GOT3 (cell line): Measurements from ENCODE around the gene KCNH1.
"Not testable (repeated sequence)": the region's sequence is repeated elsewhere in the genome, so short reads cannot be mapped to it uniquely, and the experiment has no call there.

ENCODE experiments used
- DNase-seq: peaks from one replicate; lab custom pipeline; 2025; ENCODE audit warnings: mixed read lengths; lab: John Stamatoyannopoulos, UW

KCNH1 gene

DNA sequence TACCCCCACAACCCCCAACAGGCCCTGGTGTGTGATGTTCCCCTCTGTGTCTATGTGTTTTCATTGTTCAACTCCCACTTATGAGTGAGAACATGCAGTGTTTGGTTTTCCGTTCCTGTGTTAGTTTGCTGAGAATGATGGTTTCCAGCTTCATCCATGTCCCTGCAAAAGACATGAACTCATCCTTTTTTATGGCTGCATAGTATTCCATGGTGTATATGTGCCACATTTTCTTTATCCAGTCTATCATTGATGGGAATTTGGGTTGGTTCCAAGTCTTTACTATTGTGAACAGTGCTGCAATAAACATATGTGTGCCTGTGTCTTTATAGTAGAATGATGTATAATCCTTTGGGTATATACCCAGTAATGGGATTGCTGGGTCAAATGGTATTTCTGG lies 122.8 kb downstream of the KCNH1 start:
- not testable (repeated sequence) for DNase-seq

DNA sequence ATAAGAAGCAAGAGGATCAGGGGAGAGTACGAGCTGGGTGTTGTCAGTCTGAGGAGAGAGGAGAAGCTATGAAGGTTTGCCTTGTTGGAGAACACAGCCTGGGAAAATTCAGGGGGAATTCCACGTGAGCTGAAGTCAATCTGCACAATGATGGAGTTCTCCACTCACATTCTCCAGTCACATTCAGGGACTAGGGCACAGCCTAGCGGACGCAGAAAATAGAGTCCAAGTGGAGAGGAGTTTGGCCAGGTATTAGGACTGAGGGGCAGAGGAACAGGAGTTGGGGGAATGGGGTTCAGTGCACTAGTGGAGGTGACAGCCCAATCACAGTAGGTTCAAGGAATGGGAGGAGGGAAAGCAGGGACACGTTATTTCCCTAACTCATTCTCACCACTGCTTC lies 124.0 kb downstream of the KCNH1 start:
- DNase-seq, result no peak

GRCh38 chr1:211007830-211008229 lies 126.1 kb downstream of the KCNH1 start:
- DNase-seq, result no peak

GRCh38 chr1:210995931-210996330 lies 138.0 kb downstream of the KCNH1 start:
- not testable (repeated sequence) for DNase-seq

DNA sequence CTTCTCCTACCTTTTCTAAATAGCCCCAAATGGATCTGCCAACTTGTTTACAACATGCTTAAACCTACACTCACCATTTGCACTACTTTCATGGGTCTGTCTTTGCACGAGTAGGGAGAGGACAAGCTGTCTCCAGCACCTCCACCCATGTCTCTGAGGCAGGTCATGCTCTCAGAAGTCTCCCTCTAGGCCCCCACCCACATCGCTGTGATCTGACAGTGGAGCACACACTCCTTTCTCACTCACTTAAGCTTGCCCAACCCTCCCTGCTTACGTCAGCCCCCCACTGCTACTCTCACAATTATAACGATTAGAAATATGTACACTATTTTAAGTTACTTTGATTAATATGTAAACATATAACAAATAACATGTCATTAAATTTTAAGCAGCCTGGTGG lies 141.1 kb downstream of the KCNH1 start:
- DNase-seq, result no peak

DNA sequence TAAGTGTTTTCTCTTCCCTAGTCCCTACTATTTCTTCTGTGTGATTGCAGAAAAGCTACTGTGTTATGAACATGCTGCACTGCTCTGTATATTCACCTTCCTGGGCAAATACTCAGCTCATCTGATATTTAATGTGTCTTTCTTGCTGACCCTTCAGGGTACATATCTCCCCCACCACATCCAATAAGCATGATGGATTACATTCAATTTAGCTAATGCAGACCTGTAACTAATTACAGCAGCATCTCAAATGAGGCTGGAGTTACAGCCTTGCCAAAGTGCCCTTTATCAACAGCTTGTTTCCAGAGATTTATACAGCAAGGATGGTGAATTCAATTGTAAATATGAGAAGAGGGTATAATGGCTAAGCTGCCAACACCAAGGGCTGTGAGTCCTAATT lies 144.0 kb downstream of the KCNH1 start:
- DNase-seq, result no peak

GRCh38 chr1:210981490-210981889 lies 152.5 kb downstream of the KCNH1 start:
- DNase-seq, result no peak

DNA sequence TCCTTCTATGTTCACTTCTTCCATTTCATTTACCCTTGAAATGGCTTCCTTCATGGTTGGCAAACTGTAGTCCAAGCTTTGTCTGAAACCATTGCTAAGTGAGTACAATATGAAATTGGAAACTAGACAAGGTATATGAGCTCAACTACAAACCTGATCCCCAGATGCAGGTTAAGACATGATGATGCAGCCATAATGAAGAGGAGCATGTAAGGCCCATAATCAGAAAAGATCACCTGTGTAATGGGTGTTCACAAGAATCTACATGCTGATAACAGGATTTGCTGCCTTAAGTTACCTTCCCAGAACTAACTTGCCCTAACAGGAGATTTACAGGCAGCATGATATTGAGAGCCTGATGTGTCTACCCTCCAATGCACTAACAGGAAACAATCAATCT lies 153.9 kb downstream of the KCNH1 start:
- DNase-seq, result no peak

DNA sequence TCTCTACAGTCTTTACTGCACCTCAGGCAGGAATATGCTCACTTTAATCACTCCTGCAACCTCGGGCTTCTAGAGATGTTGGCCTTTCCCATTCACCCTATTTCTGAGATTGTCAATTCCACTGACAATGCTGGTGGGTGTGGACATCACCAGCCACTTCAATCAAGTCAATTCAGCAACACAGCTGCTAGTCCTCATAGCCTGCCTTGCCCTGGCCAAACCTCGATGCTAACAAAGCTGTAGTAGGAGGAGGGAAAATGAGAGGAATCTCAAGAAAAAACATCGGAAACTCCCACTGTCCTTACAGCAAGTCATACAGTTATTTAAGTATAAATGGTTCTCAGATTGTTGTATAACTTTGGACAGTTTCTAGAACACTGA lies 155.0 kb downstream of the KCNH1 start:
- no peak for DNase-seq

GRCh38 chr1:210978316-210978973 lies 155.5 kb downstream of the KCNH1 start:
- no peak for DNase-seq

GRCh38 chr1:210951279-210951678 lies 182.7 kb downstream of the KCNH1 start:
- no peak for DNase-seq

DNA sequence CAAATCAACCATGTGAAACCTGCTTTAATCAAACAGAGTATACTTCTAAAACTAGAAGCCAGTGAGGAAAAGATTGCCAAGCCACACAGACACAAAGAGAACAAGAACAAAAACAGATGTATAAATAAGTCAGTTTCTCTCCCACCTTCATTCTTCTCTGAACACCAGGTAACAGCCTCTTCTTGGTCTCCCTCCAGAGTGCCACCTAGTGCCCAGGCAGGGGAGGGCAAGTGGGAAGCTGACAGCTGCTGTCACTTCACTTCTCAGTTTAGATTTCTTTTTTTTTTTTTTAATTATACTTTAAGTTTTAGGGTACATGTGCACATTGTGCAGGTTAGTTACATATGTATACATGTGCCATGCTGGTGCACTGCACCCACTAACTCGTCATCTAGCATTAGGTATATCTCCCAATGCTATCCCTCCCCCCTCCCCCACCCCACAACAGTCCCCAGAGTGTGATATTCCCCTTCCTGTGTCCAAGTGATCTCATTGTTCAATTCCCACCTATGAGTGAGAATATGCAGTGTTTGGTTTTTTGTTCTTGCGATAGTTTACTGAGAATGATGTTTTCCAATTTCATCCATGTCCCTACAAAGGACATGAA lies 183.9 kb downstream of the KCNH1 start:
- not testable (repeated sequence) for DNase-seq

- DNase-seq, result no peak
Measured at GRCh38 chr1:210949489-210949888, 184.5 kb downstream of the KCNH1 start.

GRCh38 chr1:210949039-210949438 lies 184.9 kb downstream of the KCNH1 start:
- no peak for DNase-seq

DNA sequence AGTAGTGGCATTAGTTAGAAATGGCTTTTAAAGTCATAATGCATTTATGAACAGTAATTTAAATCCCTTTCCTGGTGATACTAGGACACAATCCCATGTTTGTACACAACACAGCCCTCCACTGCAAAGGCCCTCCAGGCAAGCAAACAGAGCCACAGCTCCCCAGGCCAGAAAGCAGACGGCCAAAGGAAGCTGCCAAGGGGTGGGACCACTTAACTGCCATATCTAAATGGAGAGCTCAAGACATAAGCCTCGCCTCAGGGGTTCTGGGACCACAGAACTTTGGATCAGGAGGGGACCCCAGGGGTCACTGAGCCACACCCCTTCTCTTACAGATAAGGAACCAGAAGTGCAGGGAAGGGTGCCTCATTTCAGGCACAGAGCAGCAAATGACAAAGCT lies 189.7 kb downstream of the KCNH1 start:
- DNase-seq, result no peak

- DNase-seq, result no peak
Measured at GRCh38 chr1:210942513-210942912, 191.4 kb downstream of the KCNH1 start.

GRCh38 chr1:210940081-210940617 lies 193.8 kb downstream of the KCNH1 start:
- no peak for DNase-seq

DNA sequence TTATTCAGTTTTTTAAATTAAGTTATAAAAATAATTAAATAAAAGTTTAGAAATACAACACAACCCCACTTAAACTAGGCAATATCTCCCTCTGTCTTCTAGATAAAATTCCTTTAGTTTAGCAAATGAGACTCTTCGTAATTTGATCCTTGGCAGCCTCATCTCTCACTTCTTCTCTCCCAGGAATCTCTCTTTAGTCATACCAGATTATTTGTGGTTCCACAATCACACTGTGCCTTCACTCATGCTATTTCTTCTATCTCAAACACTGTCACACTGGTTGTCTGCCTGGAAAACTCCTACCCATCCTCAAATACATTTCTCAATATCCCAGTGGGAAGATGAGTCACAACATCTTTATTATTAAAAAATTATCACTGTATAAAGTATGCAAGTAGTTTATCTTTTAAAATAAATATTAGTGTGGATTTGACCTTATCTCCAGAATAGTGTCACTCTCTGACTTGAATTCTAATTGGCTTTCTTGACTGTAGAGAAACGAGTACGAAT lies 195.5 kb downstream of the KCNH1 start:
- DNase-seq, result no peak

GRCh38 chr1:210937846-210938245 lies 196.1 kb downstream of the KCNH1 start:
- DNase-seq, result no peak

DNA sequence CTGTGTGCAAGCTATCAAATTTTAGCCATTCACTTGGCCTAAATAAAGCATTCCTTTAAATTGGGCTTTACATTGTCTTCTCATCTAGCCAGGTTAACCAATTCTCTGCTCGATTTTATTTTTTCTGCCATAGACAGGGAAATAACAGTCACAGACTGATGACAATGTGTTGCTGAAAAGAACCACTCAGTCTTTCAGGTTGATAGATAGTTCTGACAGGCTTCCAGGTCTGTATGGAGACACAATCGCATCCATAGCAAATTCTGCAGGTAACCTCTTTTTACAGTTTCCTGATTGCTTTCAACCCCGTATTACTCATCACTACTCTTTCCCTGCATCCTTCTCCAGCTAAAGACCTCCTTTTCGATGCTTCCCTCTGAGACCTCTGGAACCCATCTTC lies 198.0 kb downstream of the KCNH1 start:
- no peak for DNase-seq

- no peak for DNase-seq
Measured at GRCh38 chr1:210932104-210932503, 201.8 kb downstream of the KCNH1 start.

- DNase-seq, result no peak
Measured at GRCh38 chr1:210922666-210923065, 211.3 kb downstream of the KCNH1 start.
